HG03095 (cell line): ENCODE results near the gene ASCC3.

Source experiments
- ATAC-seq: cut with Tn5 transposase; IDR thresholded peaks from one replicate; pipeline ENCODE4 v1.9.1; 2021; ENCODE audit warnings: moderate library complexity; ENCODE audit not compliant: unreplicated experiment

The ASCC3 gene

GRCh38 chr6:100509101-100509500 is 372.0 kb downstream of the ASCC3 start:
- ATAC-seq, result no peak

- ATAC-seq, result no peak
Measured at GRCh38 chr6:100506651-100507050, 374.5 kb downstream of the ASCC3 start.

- no peak for ATAC-seq
Measured at GRCh38 chr6:100504786-100505737, 376.1 kb downstream of the ASCC3 start.

GRCh38 chr6:100503043-100503705 is 378.0 kb downstream of the ASCC3 start:
- ATAC-seq, result no peak

- no peak for ATAC-seq
Measured at GRCh38 chr6:100493206-100493888, 387.8 kb downstream of the ASCC3 start.

GRCh38 chr6:100491952-100492670 is 389.0 kb downstream of the ASCC3 start:
- no peak for ATAC-seq

- ATAC-seq, result no peak
Measured at GRCh38 chr6:100490065-100490464, 391.1 kb downstream of the ASCC3 start.

- ATAC-seq, result no peak
Measured at GRCh38 chr6:100488244-100488643, 392.9 kb downstream of the ASCC3 start.

- no peak for ATAC-seq
Measured at GRCh38 chr6:100487638-100488037, 393.5 kb downstream of the ASCC3 start.

- ATAC-seq, result no peak
Measured at GRCh38 chr6:100485268-100485667, 395.9 kb downstream of the ASCC3 start.

GRCh38 chr6:100484474-100484873 is 396.7 kb downstream of the ASCC3 start:
- peak; percentile 46 for ATAC-seq

GRCh38 chr6:100482698-100483097 is 398.4 kb downstream of the ASCC3 start:
- ATAC-seq, result no peak

- ATAC-seq, result peak; percentile 42
Measured at GRCh38 chr6:100479179-100480035, 401.7 kb downstream of the ASCC3 start.

GRCh38 chr6:100475554-100476320 is 405.4 kb downstream of the ASCC3 start:
- ATAC-seq, result peak; percentile 57

- no peak for ATAC-seq
Measured at GRCh38 chr6:100473182-100473581, 407.9 kb downstream of the ASCC3 start.

- ATAC-seq, result peak; percentile 92
Measured at GRCh38 chr6:100472674-100473073, 408.5 kb downstream of the ASCC3 start.

- ATAC-seq, result no peak
Measured at GRCh38 chr6:100470422-100471120, 410.6 kb downstream of the ASCC3 start.

- ATAC-seq, result no peak
Measured at GRCh38 chr6:100469101-100469859, 411.8 kb downstream of the ASCC3 start.
